OCI-LY7 (cell line): Measurements from ENCODE around the gene BRME1. TPM values are rescaled to one million over a fixed set of nuclear protein-coding genes. Genes with fewer than 3 reads are reported as not detected.

Source experiments
- BruUV-seq: library from RNA; stranded (reverse); fragments of 400-500 nt; replicated peaks from 2 replicates; lab custom pipeline; 2021; lab: Mats Ljungman, UMichigan
- CTCF ChIA-PET: fragments of 300-600 bp; sonication (Branson Sonifier 250); formaldehyde crosslinking; loops from one replicate; lab custom pipeline; 2022; ENCODE audit warnings: antibody characterized with exemption; ENCODE audit not compliant: unreplicated experiment; lab: Charles Lee
- POLR2A ChIA-PET: fragments of 300-600 bp; sonication (Branson Sonifier 250); formaldehyde crosslinking; loops from one replicate; lab custom pipeline; 2022; ENCODE audit warnings: antibody characterized with exemption; lab: Charles Lee
- DNase-seq: peaks from one replicate; pipeline ENCODE4 v3.0.0-alpha.2; 2015; ENCODE audit warnings: low spot score
- H2AFZ ChIP-seq: fragments of 200-600 bp; sonication (generic), shearing (Covaris generic); 2 replicates; pipeline ENCODE4 v1.6.1; 2014; ENCODE audit warnings: mild to moderate bottlenecking, antibody characterized with exemption, low read length, moderate library complexity
- H3K27ac ChIP-seq: fragments of 200-600 bp; sonication (generic); 2 replicates; pipeline ENCODE4 v1.5.1; 2014; ENCODE audit warnings: mixed run types, low read depth, mild to moderate bottlenecking, moderate library complexity, low read length, inconsistent platforms; ENCODE audit not compliant: poor library complexity, severe bottlenecking
- H3K36me3 ChIP-seq: fragments of 200-600 bp; sonication (generic); 2 replicates; pipeline ENCODE4 v1.6.1; 2014; ENCODE audit warnings: mild to moderate bottlenecking, antibody characterized with exemption, low read length, moderate library complexity, mixed read lengths; ENCODE audit not compliant: insufficient read depth
- H3K4me1 ChIP-seq: fragments of 200-600 bp; sonication (generic); 2 replicates; pipeline ENCODE4 v1.5.1; 2014; ENCODE audit warnings: mild to moderate bottlenecking, low read length; ENCODE audit not compliant: insufficient read depth, poor library complexity, severe bottlenecking
- H3K4me2 ChIP-seq: fragments of 200-600 bp; sonication (generic); 2 replicates; pipeline ENCODE4 v1.6.1; 2014; ENCODE audit warnings: mild to moderate bottlenecking, low read length
- H3K4me3 ChIP-seq: fragments of 200-600 bp; sonication (generic); 2 replicates; pipeline ENCODE4 v1.5.1; 2014; ENCODE audit warnings: mild to moderate bottlenecking, low read depth, low read length; ENCODE audit not compliant: poor library complexity, severe bottlenecking
- H3K79me2 ChIP-seq: fragments of 200-600 bp; sonication (generic); 2 replicates; pipeline ENCODE4 v1.6.1; 2016; ENCODE audit warnings: low read depth, mild to moderate bottlenecking, low read length, moderate library complexity, mixed read lengths; ENCODE audit not compliant: insufficient read depth
- H3K9me2 ChIP-seq: fragments of 200-600 bp; sonication (generic); 2 replicates; pipeline ENCODE4 v1.6.1; 2016; ENCODE audit warnings: mild to moderate bottlenecking, low read length, mixed read lengths; ENCODE audit not compliant: insufficient read depth
- H3K9me3 ChIP-seq: fragments of 200-600 bp; sonication (generic); 2 replicates; pipeline ENCODE4 v1.6.1; 2014; ENCODE audit warnings: mild to moderate bottlenecking, mixed run types, low read length, mixed read lengths
- H4K20me1 ChIP-seq: fragments of 200-600 bp; sonication (generic); 2 replicates; pipeline ENCODE4 v1.6.1; 2014; ENCODE audit warnings: mild to moderate bottlenecking, antibody characterized with exemption, low read length, moderate library complexity, mixed read lengths; ENCODE audit not compliant: insufficient read depth
- EZH2phosphoT487 ChIP-seq: fragments of 200-600 bp; sonication (generic); IDR thresholded peaks from 2 replicates; pipeline ENCODE4 v1.6.1; 2018; ENCODE audit warnings: low read depth, borderline replicate concordance, mild to moderate bottlenecking, mixed run types, antibody characterized with exemption, low read length, moderate library complexity, mixed read lengths
- intact Hi-C: fragments of 100-400 bp; cut with micrococcal nuclease; formaldehyde crosslinking; loops from one replicate; pipeline ENCODE4 v1.10.0; 2022; ENCODE audit not compliant: unreplicated experiment
- total RNA-seq, 2 experiments: library from RNA; depleted of rRNA in 1 of 2; stranded (reverse); fragments of >200 nt in 1 of 2; shearing (Covaris generic) in 1 of 2; gene quantifications; 2 replicates each; pipeline ENCODE4 v1.2.3, GENCODE V29; 2014 to 2022
- TF ChIP-seq, protein P1 (sequence below): fragments of 200-600 bp; sonication (generic); conservative IDR thresholded peaks from 2 replicates; pipeline ENCODE4 v1.5.1; 2014; ENCODE audit warnings: mild to moderate bottlenecking, antibody characterized with exemption, low read length, moderate library complexity, mixed read lengths

The BRME1 gene
- total RNA-seq, 2 experiments from 2014 or later, result 2.5 to 7.2 TPM

DNA sequence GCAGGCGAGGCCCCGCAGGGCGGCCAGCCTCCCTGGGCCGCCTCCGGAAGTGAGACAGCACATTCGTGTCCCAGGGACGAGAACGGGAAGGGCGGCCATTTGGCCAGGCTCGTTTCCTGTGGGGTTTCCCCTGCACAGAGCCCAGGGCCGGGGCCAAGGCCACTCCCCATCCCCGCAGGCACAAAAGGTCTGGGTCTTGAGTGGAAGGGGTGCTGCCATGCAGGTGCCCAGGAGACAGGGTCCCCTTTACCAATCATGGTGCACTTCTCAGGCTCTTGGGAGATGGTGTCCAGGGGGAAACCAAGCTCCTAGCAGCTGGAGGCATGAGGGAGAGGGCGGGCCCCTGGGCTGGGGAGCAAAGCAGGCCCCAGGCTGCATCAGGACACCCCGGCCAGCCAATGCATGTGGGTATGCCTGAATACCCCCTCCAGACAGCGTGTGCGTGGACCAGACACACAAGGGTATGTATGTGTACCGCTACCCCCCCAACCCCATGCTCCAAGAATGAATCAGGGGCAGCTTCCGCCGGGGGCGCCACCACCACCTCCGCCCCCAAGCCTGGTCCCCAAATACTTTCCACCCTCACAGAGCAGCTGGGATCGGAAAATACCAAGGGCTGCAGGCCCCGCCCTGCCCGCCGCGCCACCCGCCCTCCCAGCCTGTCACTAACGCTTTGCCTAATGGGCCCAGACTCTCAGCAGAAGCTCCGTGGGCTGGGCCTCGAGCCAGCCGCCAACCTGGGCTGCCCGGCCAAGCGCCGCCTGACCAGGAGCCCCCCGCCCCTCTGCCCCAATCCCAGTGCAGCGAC, 66.6 kb downstream of the BRME1 start:
- peak overlapping the region; percentile 76 for H3K4me2 ChIP-seq
- peak overlapping the region; percentile 74; the same call in 1 of the 2 replicates for H2AFZ ChIP-seq
- no peaks in the 10 kb centered on the region for H3K9me2 ChIP-seq
- H3K9me3 ChIP-seq, result no peaks in the 10 kb centered on the region
- intact Hi-C loops, result loop anchor here (10.0 kb wide), 2 partner anchors 55 to 675 kb away; no protein-coding TSS in a partner anchor
- ChIA-PET CTCF (interaction anchor here (0.6 kb wide), 1 partner anchor 51 kb away, joined by 11 read pairs; no protein-coding TSS in a partner anchor), POLR2A (interaction anchor here (0.7 to 1.4 kb wide), 2 partner anchors 44 to 297 kb away, joined by 3 read pairs; partner anchors contain the start of genes ASF1B and ZSWIM4)
- H3K4me1 ChIP-seq, result peaks cover 70% of the 10 kb centered on the region
- BruUV-seq, result TSS peak; percentile 68
- no peaks in the 10 kb centered on the region for H3K36me3 ChIP-seq
- no peaks in the 10 kb centered on the region for H4K20me1 ChIP-seq
- TF ChIP-seq, protein P1, sequence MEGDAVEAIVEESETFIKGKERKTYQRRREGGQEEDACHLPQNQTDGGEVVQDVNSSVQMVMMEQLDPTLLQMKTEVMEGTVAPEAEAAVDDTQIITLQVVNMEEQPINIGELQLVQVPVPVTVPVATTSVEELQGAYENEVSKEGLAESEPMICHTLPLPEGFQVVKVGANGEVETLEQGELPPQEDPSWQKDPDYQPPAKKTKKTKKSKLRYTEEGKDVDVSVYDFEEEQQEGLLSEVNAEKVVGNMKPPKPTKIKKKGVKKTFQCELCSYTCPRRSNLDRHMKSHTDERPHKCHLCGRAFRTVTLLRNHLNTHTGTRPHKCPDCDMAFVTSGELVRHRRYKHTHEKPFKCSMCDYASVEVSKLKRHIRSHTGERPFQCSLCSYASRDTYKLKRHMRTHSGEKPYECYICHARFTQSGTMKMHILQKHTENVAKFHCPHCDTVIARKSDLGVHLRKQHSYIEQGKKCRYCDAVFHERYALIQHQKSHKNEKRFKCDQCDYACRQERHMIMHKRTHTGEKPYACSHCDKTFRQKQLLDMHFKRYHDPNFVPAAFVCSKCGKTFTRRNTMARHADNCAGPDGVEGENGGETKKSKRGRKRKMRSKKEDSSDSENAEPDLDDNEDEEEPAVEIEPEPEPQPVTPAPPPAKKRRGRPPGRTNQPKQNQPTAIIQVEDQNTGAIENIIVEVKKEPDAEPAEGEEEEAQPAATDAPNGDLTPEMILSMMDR, result 0 out of 2 replicates have a peak, but pooled peaks have one; percentile 24
- no peak for TF ChIP-seq EZH2phosphoT487
- H3K27ac ChIP-seq, result peak overlapping the region; percentile 64
- H3K79me2 ChIP-seq, result no peaks in the 10 kb centered on the region
- peak overlapping the region; percentile 65 for H3K4me3 ChIP-seq
- peak; percentile 76 for DNase-seq

DNA sequence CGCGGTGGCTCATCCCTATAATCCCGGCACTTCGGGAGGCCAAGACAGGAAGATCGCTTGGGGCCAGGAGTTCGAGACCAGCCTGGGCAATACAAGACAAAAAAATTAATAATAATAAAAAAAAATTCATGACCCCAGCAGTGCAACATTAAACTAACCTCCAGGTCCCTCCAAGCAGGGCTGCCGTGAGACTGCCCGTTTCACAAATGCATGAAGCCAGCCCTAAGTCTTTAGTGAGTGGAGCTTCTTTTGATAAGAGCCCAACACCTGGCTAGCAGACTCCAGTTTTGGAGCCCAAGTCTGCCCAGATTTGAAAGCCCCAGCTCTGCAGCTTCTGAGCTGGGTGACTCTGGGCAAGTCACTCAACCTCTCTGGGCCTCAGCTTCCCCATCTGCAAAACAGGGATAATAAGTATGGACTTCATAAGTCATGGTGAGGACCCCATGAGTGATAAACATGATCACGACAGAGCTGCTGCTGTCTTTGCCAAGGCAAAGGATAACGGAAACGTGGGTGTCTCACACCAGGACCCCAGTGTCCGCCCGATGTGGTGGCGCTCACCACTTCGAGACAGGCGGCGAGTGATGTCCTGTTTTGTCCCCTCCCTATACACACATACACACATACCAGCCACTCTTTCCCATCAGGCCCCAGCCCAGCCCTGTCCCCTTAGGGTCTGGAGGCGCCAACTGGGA, 67.3 kb downstream of the BRME1 start:
- H3K4me2 ChIP-seq, result peak overlapping the region; percentile 76
- no peak for DNase-seq
- peak overlapping the region; percentile 64 for H3K27ac ChIP-seq
- BruUV-seq, result no TSS peak
- intact Hi-C loops, result loop anchor here (10.0 kb wide), 2 partner anchors 54 to 674 kb away; no protein-coding TSS in a partner anchor
- H3K4me1 ChIP-seq, result peaks cover 72% of the 10 kb centered on the region
- peak overlapping the region; percentile 65 for H3K4me3 ChIP-seq
- ChIA-PET CTCF (no interaction called here), POLR2A (interaction anchor here (1.4 kb wide), 1 partner anchor 43 kb away, joined by 3 read pairs; the partner anchor contains the start of gene ZSWIM4)
- no peaks in the 10 kb centered on the region for H3K36me3 ChIP-seq
- no peaks in the 10 kb centered on the region for H3K79me2 ChIP-seq
- H4K20me1 ChIP-seq, result no peaks in the 10 kb centered on the region
- no peak for TF ChIP-seq EZH2phosphoT487
- TF ChIP-seq, protein P1, result no peak
- H2AFZ ChIP-seq, result peak overlapping the region; percentile 74; the same call in 1 of the 2 replicates
- no peaks in the 10 kb centered on the region for H3K9me3 ChIP-seq
- no peaks in the 10 kb centered on the region for H3K9me2 ChIP-seq
